H1 (cell line): ENCODE measurements around the gene RNU6-8. TPM values are rescaled to one million over a fixed set of nuclear protein-coding genes. Genes with fewer than 3 reads are reported as not detected.

ENCODE experiments used
- CTCF ChIA-PET: fragments of 300-600 bp; sonication (Branson Sonifier 250); formaldehyde crosslinking; loops from one replicate; lab custom pipeline; 2021; ENCODE audit not compliant: partially characterized antibody; lab: Charles Lee
- POLR2A ChIA-PET: fragments of 300-600 bp; sonication (Branson Sonifier 250); formaldehyde crosslinking; loops from one replicate; lab custom pipeline; 2021; ENCODE audit warnings: inconsistent platforms; ENCODE audit not compliant: partially characterized antibody; lab: Charles Lee
- DNase-seq, 2 experiments: peaks; one replicate each; pipeline versions ENCODE4 v3.0.0 to v3.0.0-alpha.2; 2010 to 2022; ENCODE audit warnings: low spot score in 2 of 2, low read depth in 1 of 2, mixed read lengths in 1 of 2
- FAIRE-seq: peaks from 2 replicates; lab custom pipeline; 2011; peaks lifted over from hg19 to GRCh38; lab: Jason Lieb, UNC
- H2AFZ ChIP-seq: 2 replicates; pipeline ENCODE4 v1.8.1; 2012; ENCODE audit warnings: low read length, inconsistent platforms
- H2AK5ac ChIP-seq: 2 replicates; pipeline ENCODE4 v1.6.1; 2013; ENCODE audit warnings: low read depth, low read length
- H2BK120ac ChIP-seq: replicated peaks from 2 replicates; pipeline ENCODE3; 2013; ENCODE audit warnings: low read depth, low read length, inconsistent platforms
- H2BK12ac ChIP-seq: 2 replicates; pipeline ENCODE4 v1.6.1; 2013; ENCODE audit warnings: low read depth, low read length
- H2BK15ac ChIP-seq: 2 replicates; pipeline ENCODE4 v1.6.1; 2013; ENCODE audit warnings: low read length
- H2BK20ac ChIP-seq: 2 replicates; pipeline ENCODE4 v1.6.1; 2013; ENCODE audit warnings: low read length
- H2BK5ac ChIP-seq: 2 replicates; pipeline ENCODE4 v1.6.1; 2013; ENCODE audit warnings: low read depth, low read length
- H3K14ac ChIP-seq: 2 replicates; pipeline ENCODE4 v1.6.1; 2013; ENCODE audit warnings: inconsistent platforms; ENCODE audit not compliant: insufficient read length
- H3K18ac ChIP-seq: 2 replicates; pipeline ENCODE4 v1.6.1; 2013; ENCODE audit warnings: low read length; ENCODE audit errors: extremely low read depth
- H3K23ac ChIP-seq: 2 replicates; pipeline ENCODE4 v1.6.1; 2013; ENCODE audit warnings: inconsistent platforms; ENCODE audit not compliant: insufficient read length
- H3K23me2 ChIP-seq: 2 replicates; pipeline ENCODE4 v1.6.1; 2013; ENCODE audit warnings: low read depth, low read length
- H3K27ac ChIP-seq: 2 replicates; pipeline ENCODE4 v1.6.1; 2011; ENCODE audit warnings: low read depth, low read length, inconsistent platforms
- H3K27me3 ChIP-seq, 4 experiments: replicated peaks in 1 of 4; 1 replicate in 1 of 4; 2 replicates in 3 of 4; pipeline versions ENCODE4 v1.6.1 to v1.8.1; 2011 to 2013; ENCODE audit warnings: low read length in 3 of 4, mild to moderate bottlenecking in 3 of 4, inconsistent platforms in 2 of 4, mixed read lengths in 2 of 4, moderate library complexity in 1 of 4; ENCODE audit not compliant: control insufficient read depth in 3 of 4, insufficient read depth in 3 of 4; ENCODE audit errors: extremely low read depth in 1 of 4
- H3K36me3 ChIP-seq, 4 experiments: 2 replicates each; pipeline versions ENCODE4 v1.6.1 to v1.8.1; 2011 to 2013; ENCODE audit warnings: mild to moderate bottlenecking in 4 of 4, low read length in 3 of 4, moderate library complexity in 2 of 4, control low read depth in 1 of 4, inconsistent platforms in 1 of 4; ENCODE audit not compliant: insufficient read depth in 4 of 4, control insufficient read depth in 2 of 4
- H3K4ac ChIP-seq: replicated peaks from 2 replicates; pipeline ENCODE3; 2013; ENCODE audit warnings: low read length, low read depth, mixed read lengths, inconsistent platforms; ENCODE audit not compliant: insufficient read length
- H3K4me1 ChIP-seq, 4 experiments: replicated peaks in 1 of 4; 1 replicate in 1 of 4; 2 replicates in 3 of 4; pipeline versions ENCODE4 v1.6.1 to v1.8.1; 2011 to 2013; ENCODE audit warnings: low read length in 3 of 4, inconsistent platforms in 2 of 4, mixed read lengths in 1 of 4; ENCODE audit not compliant: insufficient read depth in 4 of 4, control insufficient read depth in 3 of 4
- H3K4me2 ChIP-seq, 2 experiments: 2 replicates each; pipeline versions ENCODE4 v1.6.1 to v1.8.1; 2011 to 2013; ENCODE audit warnings: low read depth in 2 of 2, low read length in 2 of 2, control low read depth in 1 of 2, inconsistent platforms in 1 of 2, mild to moderate bottlenecking in 1 of 2; ENCODE audit not compliant: insufficient read depth in 1 of 2
- H3K4me3 ChIP-seq, 4 experiments: fragments of 200-600, 300-600 bp in 1 of 4; sonication (generic), shearing (Covaris generic), sonication (Bioruptor Twin) in 1 of 4; 2 replicates each; pipeline versions ENCODE4 v1.5.1 to v1.8.1; 2011 to 2016; ENCODE audit warnings: low read length in 4 of 4, low read depth in 3 of 4, control low read depth in 2 of 4, inconsistent platforms in 2 of 4, mild to moderate bottlenecking in 2 of 4, mixed read lengths in 1 of 4, moderate library complexity in 1 of 4; ENCODE audit not compliant: insufficient read depth in 2 of 4; ENCODE audit errors: extremely low read depth in 1 of 4
- H3K56ac ChIP-seq: replicated peaks from 2 replicates; pipeline ENCODE3; 2013; ENCODE audit warnings: low read depth, mild to moderate bottlenecking, mixed read lengths, low read length, inconsistent platforms; ENCODE audit not compliant: insufficient read length
- H3K79me1 ChIP-seq: 2 replicates; pipeline ENCODE4 v1.6.1; 2013; ENCODE audit warnings: low read depth, low read length, control low read depth
- H3K79me2 ChIP-seq, 2 experiments: 2 replicates each; pipeline versions ENCODE4 v1.6.1 to v1.8.1; 2012 to 2013; ENCODE audit warnings: low read length in 2 of 2, mild to moderate bottlenecking in 2 of 2, inconsistent platforms in 1 of 2; ENCODE audit not compliant: insufficient read depth in 2 of 2, control insufficient read depth in 1 of 2
- H3K9ac ChIP-seq, 4 experiments: replicated peaks in 1 of 4; 1 replicate in 1 of 4; 2 replicates in 3 of 4; pipeline versions ENCODE4 v1.6.1 to v1.8.1; 2011 to 2013; ENCODE audit warnings: low read depth in 3 of 4, low read length in 3 of 4, control low read depth in 2 of 4, mild to moderate bottlenecking in 2 of 4, moderate library complexity in 2 of 4, inconsistent platforms in 1 of 4; ENCODE audit errors: extremely low read depth in 1 of 4
- H3K9me3 ChIP-seq, 2 experiments: 2 replicates each; pipeline versions ENCODE4 v1.6.1 to v1.8.1; 2012 to 2013; ENCODE audit warnings: mild to moderate bottlenecking in 2 of 2, moderate library complexity in 2 of 2, control low read depth in 1 of 2, inconsistent platforms in 1 of 2, low read depth in 1 of 2, low read length in 1 of 2, mixed read lengths in 1 of 2; ENCODE audit not compliant: insufficient read depth in 2 of 2
- H4K20me1 ChIP-seq, 2 experiments: replicated peaks in 1 of 2; 2 replicates each; pipeline versions ENCODE3 to v1.8.1; 2011 to 2013; ENCODE audit warnings: inconsistent platforms in 2 of 2, low read length in 2 of 2, mild to moderate bottlenecking in 1 of 2; ENCODE audit not compliant: insufficient read depth in 2 of 2, control insufficient read depth in 1 of 2
- H4K5ac ChIP-seq: 2 replicates; pipeline ENCODE4 v1.6.1; 2013; ENCODE audit warnings: low read length, low read depth, mixed read lengths, inconsistent platforms; ENCODE audit not compliant: insufficient read length
- H4K8ac ChIP-seq: 2 replicates; pipeline ENCODE4 v1.8.0; 2013; ENCODE audit warnings: mild to moderate bottlenecking, moderate library complexity, low read length, inconsistent platforms; ENCODE audit not compliant: insufficient read depth; ENCODE audit errors: extremely low read depth
- H4K91ac ChIP-seq: replicated peaks from 2 replicates; pipeline ENCODE3; 2013; ENCODE audit warnings: low read length, mixed read lengths, inconsistent platforms; ENCODE audit not compliant: insufficient read length
- KDM1A ChIP-seq: fragments of 200-600, 300-600 bp; sonication (generic); IDR thresholded peaks from 2 replicates; pipeline ENCODE4 v1.7.1; 2016; ENCODE audit warnings: mild to moderate bottlenecking, low read length, borderline replicate concordance
- WGBS, 2 experiments: shearing (Covaris generic) in 1 of 2; methylation state at CpG; one replicate each; pipeline versions ENCODE4 v1.1.6 to v1.1.7; 2013 to 2015; ENCODE audit warnings: low lambda C conversion rate in 2 of 2, mixed read lengths in 2 of 2, inconsistent platforms in 1 of 2, low coverage in 1 of 2, missing lambda C conversion rate in 1 of 2; ENCODE audit not compliant: insufficient replicate concordance in 2 of 2, insufficient coverage in 1 of 2, insufficient read length in 1 of 2; ENCODE audit errors: extremely low coverage in 1 of 2, missing lambda C conversion rate in 1 of 2; 5-methylcytosine and 5-hydroxymethylcytosine counted together
- polyA plus RNA-seq, 7 experiments: library from polyadenylated mRNA; depleted of rRNA in 3 of 7; stranded (reverse) in 5 of 7; unstranded in 2 of 7; fragments of >200 nt in 5 of 7; fragments of 200-250 nt in 2 of 7; gene quantifications; 1 replicate in 5 of 7; 2 replicates in 1 of 7; 4 replicates in 1 of 7; pipeline versions ENCODE4 v1.2.1 to v1.2.3, GENCODE V29; 2011 to 2013; ENCODE audit warnings: missing spikeins in 2 of 7, mixed read lengths in 2 of 7
- total RNA-seq: library from RNA; stranded (reverse); fragmentation: NEBNext Ultra II Directional; extraction: Animal tissue kit (Norgen Biotek cat#: 25700); gene quantifications from 2 replicates; pipeline ENCODE4 v1.2.1, GENCODE V29; 2021

RNU6-8 gene
- total and polyA plus RNA-seq, 2 of the 8 experiments (the other 6 are each of a cell fraction or from before 2014, with no cell fraction given): not detected

DNA sequence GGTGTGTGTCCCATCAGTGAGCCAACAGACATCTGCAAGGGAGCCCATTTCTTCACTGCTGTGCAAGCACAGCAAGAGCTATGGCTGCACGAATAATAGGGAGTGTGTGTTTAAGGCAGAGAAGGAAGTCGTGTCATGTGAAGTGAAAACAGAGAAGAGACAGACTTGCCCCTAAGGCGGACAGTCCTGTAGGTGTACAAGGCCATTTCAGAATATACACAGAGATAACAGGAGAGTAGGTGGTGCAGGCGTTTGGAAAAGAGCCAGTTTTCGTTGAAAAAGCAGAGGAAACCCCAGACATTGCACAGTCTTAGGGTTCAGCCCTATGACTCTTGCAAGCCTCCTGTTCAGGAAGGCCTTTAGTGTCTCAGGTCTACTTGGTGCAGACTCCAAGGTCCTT lies 46.3 kb upstream of the RNU6-8 start:
- Histone ChIP-seq H2BK12ac (no peak overlapping the region), H2BK5ac (no peak overlapping the region), H3K4me2 (no peak overlapping the region), H3K4me3 (no peak overlapping the region), H3K23me2 (no peaks in the 10 kb centered on the region), H3K79me1 (no peaks in the 10 kb centered on the region), H2BK20ac (no peak overlapping the region), H3K9me3 (no peaks in the 10 kb centered on the region), H3K27ac (no peak overlapping the region)
- POLR2A ChIA-PET: no interaction called here
- WGBS, 2 experiments: 74% methylated on average over 5 of the region's 5 CpGs; no CpG with 5 or more reads in 1 of the 2 experiments
- no peak for DNase-seq
- TF ChIP-seq KDM1A: no peak
- TF ChIP-seq, all 59 proteins: peak for 0
- no peak overlapping the region for H2BK15ac ChIP-seq
- H2AFZ ChIP-seq: no peak overlapping the region
- no peak overlapping the region for H3K14ac ChIP-seq
- H4K5ac ChIP-seq: no peak overlapping the region
- no peak for FAIRE-seq
- H2AK5ac ChIP-seq: no peak overlapping the region
- H3K18ac ChIP-seq: no peak overlapping the region
- no peak overlapping the region for H3K56ac ChIP-seq
- no peak overlapping the region for H2BK120ac ChIP-seq
- H3K23ac ChIP-seq: no peak overlapping the region
- CTCF ChIA-PET: interaction anchor here (0.7 to 1.5 kb wide), 3 partner anchors 9 to 739 kb away, joined by 3 read pairs; no protein-coding TSS in a partner anchor
- H3K36me3 ChIP-seq: no peaks in the 10 kb centered on the region
- H3K27me3 ChIP-seq: no peaks in the 10 kb centered on the region
- no peaks in the 10 kb centered on the region for H4K20me1 ChIP-seq
- no peaks in the 10 kb centered on the region for H3K4me1 ChIP-seq
- H3K79me2 ChIP-seq: no peaks in the 10 kb centered on the region
- H3K9ac ChIP-seq: no peak overlapping the region
- H4K91ac ChIP-seq: no peak overlapping the region
- H3K4ac ChIP-seq: no peak overlapping the region
- no peak overlapping the region for H4K8ac ChIP-seq
